H1 (cell line): ENCODE data around the gene CLN5. TPM values are rescaled to one million over a fixed set of nuclear protein-coding genes. Genes with fewer than 3 reads are reported as not detected.

Experiments
- BCL11A ChIP-seq, 2 experiments: IDR thresholded peaks; one replicate each; pipeline ENCODE4 v1.6.1; 2011; ENCODE audit warnings: low read depth in 2 of 2, low read length in 2 of 2, mild to moderate bottlenecking in 2 of 2
- CEBPB ChIP-seq: IDR thresholded peaks from 2 replicates; pipeline ENCODE4 v1.6.1; 2012; ENCODE audit warnings: low read depth, low read length
- RFX5 ChIP-seq: IDR thresholded peaks from 2 replicates; pipeline ENCODE4 v1.6.1; 2011; ENCODE audit warnings: low read depth, low read length, improper control_type of control experiment, borderline replicate concordance
- TCF12 ChIP-seq: IDR thresholded peaks from 2 replicates; pipeline ENCODE4 v1.6.1; 2011; ENCODE audit warnings: low read depth, mild to moderate bottlenecking, low read length
- YY1 ChIP-seq: IDR thresholded peaks from 2 replicates; pipeline ENCODE4 v1.6.1; 2011; ENCODE audit warnings: low read depth, mild to moderate bottlenecking, low read length
- polyA plus RNA-seq, 7 experiments: library from polyadenylated mRNA; depleted of rRNA in 3 of 7; stranded (reverse) in 5 of 7; unstranded in 2 of 7; fragments of >200 nt in 5 of 7; fragments of 200-250 nt in 2 of 7; gene quantifications; 1 replicate in 5 of 7; 2 replicates in 1 of 7; 4 replicates in 1 of 7; pipeline versions ENCODE4 v1.2.1 to v1.2.3, GENCODE V29; 2011 to 2013; ENCODE audit warnings: missing spikeins in 2 of 7, mixed read lengths in 2 of 7
- total RNA-seq: library from RNA; stranded (reverse); fragmentation: NEBNext Ultra II Directional; extraction: Animal tissue kit (Norgen Biotek cat#: 25700); gene quantifications from 2 replicates; pipeline ENCODE4 v1.2.1, GENCODE V29; 2021
- TF ChIP-seq, protein P1 (sequence below): IDR thresholded peaks from 2 replicates; pipeline ENCODE4 v1.6.1; 2011; ENCODE audit warnings: low read length, improper control_type of control experiment
- TF ChIP-seq, protein P2 (sequence below): IDR thresholded peaks from 2 replicates; pipeline ENCODE4 v1.6.1; 2012; ENCODE audit warnings: inconsistent platforms
- TF ChIP-seq, protein P3 (sequence below), 3 experiments: IDR thresholded peaks; 1 replicate in 2 of 3; 2 replicates in 1 of 3; pipeline versions ENCODE4 v1.5.1 to v1.6.1; 2011; ENCODE audit warnings: low read length in 3 of 3, mild to moderate bottlenecking in 3 of 3, inconsistent platforms in 2 of 3, low read depth in 1 of 3, moderate library complexity in 1 of 3; ENCODE audit not compliant: insufficient read depth in 1 of 3; ENCODE audit errors: control extremely low read depth in 1 of 3

CLN5 gene
- total and polyA plus RNA-seq, 2 of the 8 experiments (the other 6 are each of a cell fraction or from before 2014, with no cell fraction given) = 5.3 to 10.1 TPM

- TF ChIP-seq YY1 (peak; percentile 57; the same call in 1 of the 2 replicates), CEBPB (no peak), RFX5 (no peak), TCF12 (no peak), BCL11A (IDR thresholded peaks at IDR 0.05; ENCODE audit: low read depth in 2 of 2, low read length in 2 of 2) (no peak)
- TF ChIP-seq, protein P1, sequence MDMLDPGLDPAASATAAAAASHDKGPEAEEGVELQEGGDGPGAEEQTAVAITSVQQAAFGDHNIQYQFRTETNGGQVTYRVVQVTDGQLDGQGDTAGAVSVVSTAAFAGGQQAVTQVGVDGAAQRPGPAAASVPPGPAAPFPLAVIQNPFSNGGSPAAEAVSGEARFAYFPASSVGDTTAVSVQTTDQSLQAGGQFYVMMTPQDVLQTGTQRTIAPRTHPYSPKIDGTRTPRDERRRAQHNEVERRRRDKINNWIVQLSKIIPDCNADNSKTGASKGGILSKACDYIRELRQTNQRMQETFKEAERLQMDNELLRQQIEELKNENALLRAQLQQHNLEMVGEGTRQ = no peak; the same call in 1 of the 2 replicates
- TF ChIP-seq, protein P2, sequence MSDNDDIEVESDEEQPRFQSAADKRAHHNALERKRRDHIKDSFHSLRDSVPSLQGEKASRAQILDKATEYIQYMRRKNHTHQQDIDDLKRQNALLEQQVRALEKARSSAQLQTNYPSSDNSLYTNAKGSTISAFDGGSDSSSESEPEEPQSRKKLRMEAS = peak; percentile 81
- TF ChIP-seq, protein P3, sequence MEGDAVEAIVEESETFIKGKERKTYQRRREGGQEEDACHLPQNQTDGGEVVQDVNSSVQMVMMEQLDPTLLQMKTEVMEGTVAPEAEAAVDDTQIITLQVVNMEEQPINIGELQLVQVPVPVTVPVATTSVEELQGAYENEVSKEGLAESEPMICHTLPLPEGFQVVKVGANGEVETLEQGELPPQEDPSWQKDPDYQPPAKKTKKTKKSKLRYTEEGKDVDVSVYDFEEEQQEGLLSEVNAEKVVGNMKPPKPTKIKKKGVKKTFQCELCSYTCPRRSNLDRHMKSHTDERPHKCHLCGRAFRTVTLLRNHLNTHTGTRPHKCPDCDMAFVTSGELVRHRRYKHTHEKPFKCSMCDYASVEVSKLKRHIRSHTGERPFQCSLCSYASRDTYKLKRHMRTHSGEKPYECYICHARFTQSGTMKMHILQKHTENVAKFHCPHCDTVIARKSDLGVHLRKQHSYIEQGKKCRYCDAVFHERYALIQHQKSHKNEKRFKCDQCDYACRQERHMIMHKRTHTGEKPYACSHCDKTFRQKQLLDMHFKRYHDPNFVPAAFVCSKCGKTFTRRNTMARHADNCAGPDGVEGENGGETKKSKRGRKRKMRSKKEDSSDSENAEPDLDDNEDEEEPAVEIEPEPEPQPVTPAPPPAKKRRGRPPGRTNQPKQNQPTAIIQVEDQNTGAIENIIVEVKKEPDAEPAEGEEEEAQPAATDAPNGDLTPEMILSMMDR (IDR thresholded peaks at IDR 0.05; ENCODE audit: control extremely low read depth in 1 of 3, insufficient read depth in 1 of 3, low read depth in 1 of 3, low read length in 3 of 3) = peak in 1 of 3 experiments; percentile 15; a peak in 1 of 4 replicates
These were observed at the start of gene CLN5 (continued) for GRCh38 chr13:76991796-76992547.
